AG09319 (cell line): ENCODE data around the gene PHF21B.
"Not testable (repeated sequence)": the region's sequence is repeated elsewhere in the genome, so short reads cannot be mapped to it uniquely, and the experiment has no call there.

ENCODE experiments used
- DNase-seq: peaks from one replicate; pipeline ENCODE4 v3.0.0-alpha.2; 2010; ENCODE audit warnings: low read depth; ENCODE audit errors: extremely low read depth
- CTCF ChIP-seq: IDR thresholded peaks from 2 replicates; pipeline ENCODE4 v1.5.1; 2011; ENCODE audit warnings: low read depth, mild to moderate bottlenecking, inconsistent platforms, low read length, moderate library complexity

PHF21B gene

DNA sequence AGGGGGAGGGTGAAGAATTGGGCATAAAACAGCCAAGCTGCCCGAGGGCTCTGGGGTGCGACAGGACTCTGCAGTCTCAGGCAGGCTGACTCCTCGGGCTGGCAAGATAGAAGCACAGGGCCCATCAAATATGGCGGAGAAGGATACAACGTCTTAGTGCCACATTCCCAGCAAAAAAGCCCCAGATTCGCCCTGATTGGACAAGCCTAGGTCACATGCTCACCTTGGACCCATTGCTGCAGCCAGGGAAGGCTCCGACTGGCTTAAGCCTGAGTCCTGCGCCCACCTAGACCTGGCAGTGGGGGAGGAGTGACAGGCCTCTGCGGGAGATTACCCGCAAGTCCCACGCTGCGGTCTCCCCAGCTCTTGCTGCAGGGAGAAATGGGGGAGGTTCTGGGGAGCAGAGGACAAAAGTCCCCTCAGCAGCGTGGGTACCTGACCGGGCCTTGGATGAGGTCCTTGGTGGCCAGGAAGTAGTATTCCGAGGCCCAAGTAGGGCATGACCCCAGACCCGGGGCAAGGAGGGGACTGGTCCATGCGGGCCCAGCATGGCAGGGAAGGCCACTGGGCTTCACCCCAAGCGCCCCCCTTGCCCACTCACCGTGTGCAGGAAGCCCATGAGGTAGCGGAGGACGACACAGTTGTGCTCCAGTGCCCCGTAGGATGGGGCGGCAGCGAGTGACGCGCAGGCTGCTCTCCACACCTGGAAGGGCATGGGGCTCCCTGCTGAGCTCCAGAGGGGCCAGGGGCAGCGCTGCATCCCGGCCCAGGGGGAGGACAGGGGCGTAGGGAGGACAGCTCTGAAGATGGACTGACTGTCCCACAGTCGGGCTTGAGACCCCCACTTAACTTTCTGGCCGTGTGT, 144.4 kb downstream of the PHF21B start:
- DNase-seq: no peak
- no peak for TF ChIP-seq CTCF

DNA sequence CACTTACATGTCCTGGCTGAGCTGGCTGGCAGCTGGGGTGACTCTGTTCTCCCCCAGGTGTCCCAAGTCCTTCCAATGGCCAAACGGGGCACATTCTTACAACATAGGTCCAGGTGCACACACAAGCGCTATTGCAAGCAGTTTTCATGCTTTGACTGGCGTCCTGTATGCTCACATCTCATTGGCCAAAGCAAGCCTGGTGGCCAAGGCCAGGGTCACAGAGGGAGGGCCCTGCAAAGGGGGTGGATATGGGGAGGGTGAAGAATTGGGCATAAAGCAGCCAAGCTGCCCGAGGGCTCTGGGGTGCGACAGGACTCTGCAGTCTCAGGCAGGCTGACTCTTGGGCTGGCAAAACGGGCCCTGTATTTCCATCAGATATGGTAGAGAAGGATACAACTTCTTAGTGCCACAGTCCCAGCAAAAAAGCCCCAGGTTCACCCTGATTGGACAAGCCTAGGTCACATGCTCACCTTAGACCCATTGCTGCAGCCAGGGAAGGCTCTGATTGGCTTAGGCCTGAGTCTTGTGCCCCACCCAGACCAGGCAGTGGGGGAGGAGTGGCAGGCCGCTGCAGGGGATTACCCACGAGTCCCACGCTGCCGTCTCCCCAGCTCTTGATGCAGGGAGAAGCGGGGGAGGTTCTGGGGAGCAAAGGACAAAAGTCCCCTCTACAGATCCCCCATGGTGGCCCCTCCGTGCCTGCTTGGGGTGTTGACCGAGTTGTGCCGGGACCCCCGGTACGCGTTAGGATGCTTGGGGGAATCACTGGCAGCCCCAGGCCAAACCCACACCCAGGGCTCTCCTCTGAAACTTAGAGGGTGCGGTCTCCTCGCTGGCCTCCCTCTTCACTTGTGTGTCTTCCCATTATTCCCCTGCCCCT, 146.6 kb downstream of the PHF21B start:
- TF ChIP-seq CTCF: no peak
- no peak for DNase-seq

DNA sequence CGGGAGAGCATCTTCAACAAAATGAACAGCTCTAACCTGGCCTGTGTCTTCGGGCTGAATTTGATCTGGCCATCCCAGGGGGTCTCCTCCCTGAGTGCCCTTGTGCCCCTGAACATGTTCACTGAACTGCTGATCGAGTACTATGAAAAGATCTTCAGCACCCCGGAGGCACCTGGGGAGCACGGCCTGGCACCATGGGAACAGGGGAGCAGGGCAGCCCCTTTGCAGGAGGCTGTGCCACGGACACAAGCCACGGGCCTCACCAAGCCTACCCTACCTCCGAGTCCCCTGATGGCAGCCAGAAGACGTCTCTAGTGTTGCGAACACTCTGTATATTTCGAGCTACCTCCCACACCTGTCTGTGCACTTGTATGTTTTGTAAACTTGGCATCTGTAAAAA, 147.5 kb downstream of the PHF21B start:
- DNase-seq: no peak
- no peak for TF ChIP-seq CTCF

GRCh38 chr22:44861245-44861644, 148.6 kb downstream of the PHF21B start:
- no peak for TF ChIP-seq CTCF
- no peak for DNase-seq

DNA sequence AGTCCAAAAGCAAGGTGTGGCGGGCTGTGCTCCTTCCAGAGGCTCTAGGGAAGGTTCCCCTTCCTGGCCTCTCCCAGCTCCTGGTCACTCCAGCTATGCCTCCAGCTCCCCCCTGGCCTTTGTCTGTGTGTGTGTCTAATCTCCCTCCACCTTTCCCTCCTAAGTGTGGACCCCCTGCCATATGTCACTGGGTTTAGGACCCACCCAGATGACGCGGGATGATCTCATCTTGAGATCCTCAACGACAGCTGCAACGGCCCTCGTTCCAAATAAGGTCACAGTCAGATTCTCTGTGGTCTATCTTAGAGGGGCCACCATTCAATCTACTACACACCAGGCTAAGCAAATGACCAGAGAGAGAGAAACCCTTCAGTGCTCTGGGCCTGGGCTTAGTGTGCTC, 149.5 kb downstream of the PHF21B start:
- DNase-seq: no peak
- TF ChIP-seq CTCF: no peak

- no peak for TF ChIP-seq CTCF
- no peak for DNase-seq
These were observed 150.2 kb downstream of the PHF21B start for GRCh38 chr22:44859641-44860040.

DNA sequence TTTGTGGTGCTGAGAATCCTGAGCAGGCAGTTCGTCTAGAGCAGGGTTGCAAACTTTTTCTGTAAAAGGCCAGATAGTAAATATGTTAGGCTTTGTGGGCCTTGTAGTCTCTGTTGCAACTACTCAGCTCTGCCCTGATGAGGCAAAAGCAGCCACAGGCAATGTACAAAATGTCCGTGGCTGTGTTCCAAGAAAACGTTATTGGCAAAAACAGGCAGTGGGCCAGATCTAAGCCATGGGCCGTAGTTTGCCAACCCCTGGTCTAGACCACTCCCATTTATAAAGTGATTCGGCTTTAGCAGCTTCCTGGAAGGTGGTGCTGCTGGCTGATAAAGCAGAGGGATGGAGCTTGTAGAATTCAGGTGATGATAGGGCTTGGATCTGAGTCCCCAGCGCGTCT, 151.0 kb downstream of the PHF21B start:
- DNase-seq: not testable (repeated sequence)
